Measurements from ENCODE around the gene ENTHD1.

DNA sequence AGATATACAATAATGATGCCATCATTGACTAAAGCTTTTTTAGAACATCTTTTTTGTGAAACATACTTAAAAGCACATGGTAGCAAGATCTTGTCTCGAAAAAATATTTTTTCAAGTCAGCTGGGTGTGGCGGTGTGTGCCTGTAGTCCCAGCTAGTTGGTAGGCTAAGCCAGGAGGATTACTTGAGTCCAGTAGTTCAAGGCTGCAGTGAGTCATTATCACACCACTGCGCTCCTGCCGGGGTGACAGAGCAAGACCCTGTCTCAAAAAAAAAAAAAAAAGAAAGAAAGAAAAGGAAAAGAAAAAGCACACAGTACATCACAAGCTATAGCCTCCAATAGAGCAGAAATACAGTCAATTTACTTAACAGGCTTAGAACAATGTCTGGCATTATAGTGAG lies 37.0 kb downstream of the ENTHD1 start:
- TF ChIP-seq, protein P1, sequence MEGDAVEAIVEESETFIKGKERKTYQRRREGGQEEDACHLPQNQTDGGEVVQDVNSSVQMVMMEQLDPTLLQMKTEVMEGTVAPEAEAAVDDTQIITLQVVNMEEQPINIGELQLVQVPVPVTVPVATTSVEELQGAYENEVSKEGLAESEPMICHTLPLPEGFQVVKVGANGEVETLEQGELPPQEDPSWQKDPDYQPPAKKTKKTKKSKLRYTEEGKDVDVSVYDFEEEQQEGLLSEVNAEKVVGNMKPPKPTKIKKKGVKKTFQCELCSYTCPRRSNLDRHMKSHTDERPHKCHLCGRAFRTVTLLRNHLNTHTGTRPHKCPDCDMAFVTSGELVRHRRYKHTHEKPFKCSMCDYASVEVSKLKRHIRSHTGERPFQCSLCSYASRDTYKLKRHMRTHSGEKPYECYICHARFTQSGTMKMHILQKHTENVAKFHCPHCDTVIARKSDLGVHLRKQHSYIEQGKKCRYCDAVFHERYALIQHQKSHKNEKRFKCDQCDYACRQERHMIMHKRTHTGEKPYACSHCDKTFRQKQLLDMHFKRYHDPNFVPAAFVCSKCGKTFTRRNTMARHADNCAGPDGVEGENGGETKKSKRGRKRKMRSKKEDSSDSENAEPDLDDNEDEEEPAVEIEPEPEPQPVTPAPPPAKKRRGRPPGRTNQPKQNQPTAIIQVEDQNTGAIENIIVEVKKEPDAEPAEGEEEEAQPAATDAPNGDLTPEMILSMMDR (IDR thresholded peaks at IDR 0.05; ENCODE audit: low read length): no peak
- no peak for TF ChIP-seq EZH2 (IDR thresholded peaks at IDR 0.05; ENCODE audit: borderline replicate concordance, low read length)
